ENCODE results near the gene CRIM1. TPM values are rescaled to one million over a fixed set of nuclear protein-coding genes. Genes with fewer than 3 reads are reported as not detected.

The CRIM1 gene
- total and polyA plus RNA-seq, 2 experiments from 2014 or later, result 10.5 to 36.4 TPM

DNA sequence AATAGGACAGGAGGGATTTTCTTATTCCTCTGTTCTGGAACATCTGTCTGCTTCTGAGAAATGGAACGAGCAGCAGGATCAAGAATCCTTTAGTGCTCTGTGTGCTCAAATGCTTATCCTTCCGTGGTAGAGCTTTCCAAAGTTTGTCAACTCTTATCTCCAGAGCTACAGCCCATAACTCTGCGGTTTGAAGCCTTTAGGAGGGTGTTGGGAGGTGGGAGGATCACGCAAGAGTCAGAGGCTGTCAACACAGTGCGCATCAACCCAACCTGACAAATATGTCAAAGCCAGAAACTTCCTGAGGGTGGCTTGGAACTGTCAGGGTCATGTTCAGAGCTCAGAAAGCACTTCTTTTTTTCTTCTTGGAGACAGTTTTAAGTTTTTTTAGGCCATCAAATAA, 95.9 kb downstream of the CRIM1 start:
- no peak for ATAC-seq
- TF ChIP-seq, protein P1, sequence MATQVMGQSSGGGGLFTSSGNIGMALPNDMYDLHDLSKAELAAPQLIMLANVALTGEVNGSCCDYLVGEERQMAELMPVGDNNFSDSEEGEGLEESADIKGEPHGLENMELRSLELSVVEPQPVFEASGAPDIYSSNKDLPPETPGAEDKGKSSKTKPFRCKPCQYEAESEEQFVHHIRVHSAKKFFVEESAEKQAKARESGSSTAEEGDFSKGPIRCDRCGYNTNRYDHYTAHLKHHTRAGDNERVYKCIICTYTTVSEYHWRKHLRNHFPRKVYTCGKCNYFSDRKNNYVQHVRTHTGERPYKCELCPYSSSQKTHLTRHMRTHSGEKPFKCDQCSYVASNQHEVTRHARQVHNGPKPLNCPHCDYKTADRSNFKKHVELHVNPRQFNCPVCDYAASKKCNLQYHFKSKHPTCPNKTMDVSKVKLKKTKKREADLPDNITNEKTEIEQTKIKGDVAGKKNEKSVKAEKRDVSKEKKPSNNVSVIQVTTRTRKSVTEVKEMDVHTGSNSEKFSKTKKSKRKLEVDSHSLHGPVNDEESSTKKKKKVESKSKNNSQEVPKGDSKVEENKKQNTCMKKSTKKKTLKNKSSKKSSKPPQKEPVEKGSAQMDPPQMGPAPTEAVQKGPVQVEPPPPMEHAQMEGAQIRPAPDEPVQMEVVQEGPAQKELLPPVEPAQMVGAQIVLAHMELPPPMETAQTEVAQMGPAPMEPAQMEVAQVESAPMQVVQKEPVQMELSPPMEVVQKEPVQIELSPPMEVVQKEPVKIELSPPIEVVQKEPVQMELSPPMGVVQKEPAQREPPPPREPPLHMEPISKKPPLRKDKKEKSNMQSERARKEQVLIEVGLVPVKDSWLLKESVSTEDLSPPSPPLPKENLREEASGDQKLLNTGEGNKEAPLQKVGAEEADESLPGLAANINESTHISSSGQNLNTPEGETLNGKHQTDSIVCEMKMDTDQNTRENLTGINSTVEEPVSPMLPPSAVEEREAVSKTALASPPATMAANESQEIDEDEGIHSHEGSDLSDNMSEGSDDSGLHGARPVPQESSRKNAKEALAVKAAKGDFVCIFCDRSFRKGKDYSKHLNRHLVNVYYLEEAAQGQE (IDR thresholded peaks at IDR 0.05; ENCODE audit: unreplicated experiment), result no peak
- Histone ChIP-seq H3K9me2 (ENCODE audit: insufficient read depth) (no peaks in the 10 kb centered on the region), H3K79me2 (replicated peaks; ENCODE audit: insufficient read depth) (peaks cover 23% of the 10 kb centered on the region), H3K27ac (ENCODE audit: low read depth) (no peak overlapping the region), H4K20me1 (replicated peaks; ENCODE audit: insufficient read depth) (no peaks in the 10 kb centered on the region; the same call in 1 of the 2 replicates), H3K4me1 (ENCODE audit: insufficient read depth) (peaks cover 25% of the 10 kb centered on the region), H3F3A (replicated peaks; ENCODE audit: low read depth) (no peaks in the 10 kb centered on the region), H3K27me3 (ENCODE audit: insufficient read depth) (no peaks in the 10 kb centered on the region), H3K4me3 (no peak overlapping the region), H2AFZ (no peak overlapping the region), H3K36me3 (ENCODE audit: insufficient read depth) (no peaks in the 10 kb centered on the region), H3K4me2 (no peak overlapping the region)
- Mint-ChIP-seq H3K27me3 (ENCODE audit: insufficient read depth, low read depth, poor library complexity) (no peaks in the 10 kb centered on the region), H3K4me1 (peaks cover 20% of the 10 kb centered on the region; the same call in 2 of the 3 replicates), H3K4me3 (no peak overlapping the region), H3K27ac (peak overlapping the region; percentile 26; the same call in 1 of the 2 replicates), H3K9me3 (no peaks in the 10 kb centered on the region), H3K36me3 (ENCODE audit: low read depth) (peaks cover 19% of the 10 kb centered on the region)
- DNase-seq (ENCODE audit: low spot score), result no peak

DNA sequence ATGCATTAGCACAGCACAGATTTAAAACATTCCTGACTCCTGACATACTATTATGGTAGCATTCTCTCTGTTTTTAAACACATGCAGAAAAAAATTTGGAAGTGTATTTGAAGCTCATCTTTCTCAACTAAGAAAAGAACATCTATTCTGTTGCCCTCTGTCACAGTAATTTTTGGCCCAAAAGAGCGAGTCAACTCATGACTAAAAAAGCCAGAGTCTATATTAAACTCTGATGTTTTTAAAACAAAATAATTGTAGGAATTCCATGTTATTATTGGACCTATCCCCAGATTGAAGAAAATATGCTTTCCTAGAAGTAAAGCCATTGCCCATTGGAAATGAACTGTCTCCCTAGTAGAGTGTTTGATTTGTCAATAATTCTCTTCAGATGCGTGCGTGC, 96.7 kb downstream of the CRIM1 start:
- H3F3A ChIP-seq (replicated peaks; ENCODE audit: low read depth), result no peaks in the 10 kb centered on the region
- DNase-seq (ENCODE audit: low spot score) (no peak), ATAC-seq (no peak)
- H3K4me1 ChIP-seq (ENCODE audit: insufficient read depth), result peaks cover 28% of the 10 kb centered on the region
- H3K36me3 ChIP-seq (ENCODE audit: insufficient read depth), result no peaks in the 10 kb centered on the region
- no peak overlapping the region for H3K27ac ChIP-seq (ENCODE audit: low read depth)
- peaks cover 13% of the 10 kb centered on the region for H3K36me3 Mint-ChIP-seq (ENCODE audit: low read depth)
- H3K4me3 ChIP-seq, result no peak overlapping the region
- H3K27me3 Mint-ChIP-seq (ENCODE audit: insufficient read depth, low read depth, poor library complexity), result no peaks in the 10 kb centered on the region
- H4K20me1 ChIP-seq (replicated peaks; ENCODE audit: insufficient read depth), result no peaks in the 10 kb centered on the region; the same call in 1 of the 2 replicates
- no peaks in the 10 kb centered on the region for H3K9me2 ChIP-seq (ENCODE audit: insufficient read depth)
- H3K27me3 ChIP-seq (ENCODE audit: insufficient read depth), result no peaks in the 10 kb centered on the region
- peaks cover 25% of the 10 kb centered on the region for H3K79me2 ChIP-seq (replicated peaks; ENCODE audit: insufficient read depth)
- H3K9me3 Mint-ChIP-seq, result no peaks in the 10 kb centered on the region
- peak overlapping the region; percentile 12; the same call in 1 of the 2 replicates for H3K27ac Mint-ChIP-seq
- no peak overlapping the region for H3K4me3 Mint-ChIP-seq
- H3K4me2 ChIP-seq, result no peak overlapping the region
- H3K4me1 Mint-ChIP-seq, result peaks cover 23% of the 10 kb centered on the region; the same call in 2 of the 3 replicates
- H2AFZ ChIP-seq, result no peak overlapping the region
- TF ChIP-seq ZNF114 (CRISPR knock-in tag; IDR thresholded peaks at IDR 0.05) (no peak), POLR2AphosphoS5 (IDR thresholded peaks at IDR 0.05; ENCODE audit: low read depth) (no peak), ZNF331 (CRISPR knock-in tag; IDR thresholded peaks at IDR 0.05; ENCODE audit: low read depth) (no peak), CREB1 (CRISPR knock-in tag; IDR thresholded peaks at IDR 0.05; ENCODE audit: low read depth) (no peak), NANOG (IDR thresholded peaks at IDR 0.05; ENCODE audit: borderline replicate concordance) (no peak), JUNB (IDR thresholded peaks at IDR 0.05; ENCODE audit: unreplicated experiment) (no peak)
- TF ChIP-seq, protein P2, sequence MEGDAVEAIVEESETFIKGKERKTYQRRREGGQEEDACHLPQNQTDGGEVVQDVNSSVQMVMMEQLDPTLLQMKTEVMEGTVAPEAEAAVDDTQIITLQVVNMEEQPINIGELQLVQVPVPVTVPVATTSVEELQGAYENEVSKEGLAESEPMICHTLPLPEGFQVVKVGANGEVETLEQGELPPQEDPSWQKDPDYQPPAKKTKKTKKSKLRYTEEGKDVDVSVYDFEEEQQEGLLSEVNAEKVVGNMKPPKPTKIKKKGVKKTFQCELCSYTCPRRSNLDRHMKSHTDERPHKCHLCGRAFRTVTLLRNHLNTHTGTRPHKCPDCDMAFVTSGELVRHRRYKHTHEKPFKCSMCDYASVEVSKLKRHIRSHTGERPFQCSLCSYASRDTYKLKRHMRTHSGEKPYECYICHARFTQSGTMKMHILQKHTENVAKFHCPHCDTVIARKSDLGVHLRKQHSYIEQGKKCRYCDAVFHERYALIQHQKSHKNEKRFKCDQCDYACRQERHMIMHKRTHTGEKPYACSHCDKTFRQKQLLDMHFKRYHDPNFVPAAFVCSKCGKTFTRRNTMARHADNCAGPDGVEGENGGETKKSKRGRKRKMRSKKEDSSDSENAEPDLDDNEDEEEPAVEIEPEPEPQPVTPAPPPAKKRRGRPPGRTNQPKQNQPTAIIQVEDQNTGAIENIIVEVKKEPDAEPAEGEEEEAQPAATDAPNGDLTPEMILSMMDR (conservative IDR thresholded peaks at IDR 0.05; ENCODE audit: low read depth in 2 of 2), result no peak
- TF ChIP-seq, protein P3, sequence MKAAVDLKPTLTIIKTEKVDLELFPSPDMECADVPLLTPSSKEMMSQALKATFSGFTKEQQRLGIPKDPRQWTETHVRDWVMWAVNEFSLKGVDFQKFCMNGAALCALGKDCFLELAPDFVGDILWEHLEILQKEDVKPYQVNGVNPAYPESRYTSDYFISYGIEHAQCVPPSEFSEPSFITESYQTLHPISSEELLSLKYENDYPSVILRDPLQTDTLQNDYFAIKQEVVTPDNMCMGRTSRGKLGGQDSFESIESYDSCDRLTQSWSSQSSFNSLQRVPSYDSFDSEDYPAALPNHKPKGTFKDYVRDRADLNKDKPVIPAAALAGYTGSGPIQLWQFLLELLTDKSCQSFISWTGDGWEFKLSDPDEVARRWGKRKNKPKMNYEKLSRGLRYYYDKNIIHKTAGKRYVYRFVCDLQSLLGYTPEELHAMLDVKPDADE (IDR thresholded peaks at IDR 0.05), result no peak
- TF ChIP-seq, protein P1 (IDR thresholded peaks at IDR 0.05; ENCODE audit: unreplicated experiment), result no peak
